Muscle layer of colon (tissue), 2 donors: Measurements from ENCODE around the gene RBP7.
A peak's percentile ranks its signal among the peaks of the same experiment; 100 is the strongest.

Experiments
- H3K27ac ChIP-seq: one replicate; pipeline ENCODE4 v1.7.0; 2013; ENCODE audit warnings: low read depth, mild to moderate bottlenecking, low read length, moderate library complexity
- H3K27me3 ChIP-seq, 2 donors: one replicate each; pipeline ENCODE4 v1.7.0; 2013; ENCODE audit warnings: low read length in 2 of 2, mild to moderate bottlenecking in 2 of 2; ENCODE audit not compliant: insufficient read depth in 2 of 2, control insufficient read depth in 1 of 2
- H3K36me3 ChIP-seq: one replicate; pipeline ENCODE4 v1.7.0; 2013; ENCODE audit warnings: mild to moderate bottlenecking, low read length; ENCODE audit not compliant: insufficient read depth
- H3K4me1 ChIP-seq: one replicate; pipeline ENCODE4 v1.7.0; 2013; ENCODE audit warnings: mild to moderate bottlenecking, low read length; ENCODE audit not compliant: insufficient read depth
- H3K4me3 ChIP-seq, 2 donors: one replicate each; pipeline ENCODE4 v1.7.0; 2013; ENCODE audit warnings: low read length in 2 of 2, low read depth in 1 of 2, mild to moderate bottlenecking in 1 of 2, moderate library complexity in 1 of 2
- H3K9ac ChIP-seq: one replicate; pipeline ENCODE4 v1.7.0; 2013; ENCODE audit warnings: low read length
- H3K9me3 ChIP-seq: one replicate; pipeline ENCODE4 v1.7.0; 2013; ENCODE audit warnings: mild to moderate bottlenecking, low read length
- donor health status: abdominal sarcoma.
- donor health status: Adenocarcinoma of cecum.

The RBP7 gene

GRCh38 chr1:9996624-9997582 lies at the start of gene RBP7:
TSS of gene RBP7 (plus strand) at chr1:9997228. CDS start at chr1:9997259, 31 bp downstream.
- H3K36me3 ChIP-seq: no peaks in the 10 kb centered on the region
- no peak within 1 kb of the TSS for H3K9ac ChIP-seq
- H3K9me3 ChIP-seq: no peaks in the 10 kb centered on the region
- H3K27ac ChIP-seq: no peak within 1 kb of the TSS
- no peaks in the 10 kb centered on the region for H3K4me1 ChIP-seq
- H3K27me3 ChIP-seq: peaks cover 0 to 22% of the 10 kb centered on the region in 2 donors
- H3K4me3 ChIP-seq: peak within 1 kb of the TSS; percentile 27 to 36

GRCh38 chr1:9957726-9958125 lies 39.3 kb upstream of the RBP7 start:
- Histone ChIP-seq H3K36me3 (no peaks in the 10 kb centered on the region), H3K4me1 (no peaks in the 10 kb centered on the region), H3K27me3 (no peaks in the 10 kb centered on the region), H3K9me3 (no peaks in the 10 kb centered on the region), H3K27ac (no peak overlapping the region), H3K4me3 (no peak overlapping the region), H3K9ac (no peak overlapping the region)

GRCh38 chr1:9960011-9960410 lies 37.0 kb upstream of the RBP7 start:
- no peaks in the 10 kb centered on the region for H3K4me1 ChIP-seq

GRCh38 chr1:9960706-9961562 lies 36.1 kb upstream of the RBP7 start:
- Histone ChIP-seq H3K36me3 (no peaks in the 10 kb centered on the region), H3K4me1 (no peaks in the 10 kb centered on the region), H3K9me3 (no peaks in the 10 kb centered on the region), H3K4me3 (no peak overlapping the region), H3K9ac (no peak overlapping the region), H3K27me3 (no peaks in the 10 kb centered on the region), H3K27ac (no peak overlapping the region)

More at GRCh38 chr1:9960011-9960410, 37.0 kb upstream of the RBP7 start:
- no peaks in the 10 kb centered on the region for H3K9me3 ChIP-seq
- H3K27ac ChIP-seq: no peak overlapping the region
- no peaks in the 10 kb centered on the region for H3K27me3 ChIP-seq
- H3K36me3 ChIP-seq: no peaks in the 10 kb centered on the region
- H3K9ac ChIP-seq: no peak overlapping the region
- H3K4me3 ChIP-seq: no peak overlapping the region

GRCh38 chr1:9984253-9984652 lies 12.8 kb upstream of the RBP7 start:
- peaks cover 12% of the 10 kb centered on the region for H3K36me3 ChIP-seq
- no peak overlapping the region for H3K27ac ChIP-seq
- no peak overlapping the region for H3K4me3 ChIP-seq
- H3K4me1 ChIP-seq: no peaks in the 10 kb centered on the region
- H3K9me3 ChIP-seq: no peaks in the 10 kb centered on the region
- no peak overlapping the region for H3K9ac ChIP-seq
- no peaks in the 10 kb centered on the region for H3K27me3 ChIP-seq

- no peaks in the 10 kb centered on the region for H3K27me3 ChIP-seq
- no peaks in the 10 kb centered on the region for H3K4me1 ChIP-seq
- no peaks in the 10 kb centered on the region for H3K9me3 ChIP-seq
- peaks cover 12% of the 10 kb centered on the region for H3K36me3 ChIP-seq
- H3K27ac ChIP-seq: no peak overlapping the region
- no peak overlapping the region for H3K4me3 ChIP-seq
- no peak overlapping the region for H3K9ac ChIP-seq
These were observed 12.0 kb upstream of the RBP7 start for GRCh38 chr1:9985001-9985400.

- no peak overlapping the region for H3K27ac ChIP-seq
- H3K9ac ChIP-seq: no peak overlapping the region
- no peak overlapping the region for H3K4me3 ChIP-seq
- no peaks in the 10 kb centered on the region for H3K9me3 ChIP-seq
- no peaks in the 10 kb centered on the region for H3K36me3 ChIP-seq
- H3K27me3 ChIP-seq: no peaks in the 10 kb centered on the region
- H3K4me1 ChIP-seq: no peaks in the 10 kb centered on the region
These were observed 7.3 kb upstream of the RBP7 start for GRCh38 chr1:9989773-9990172.

GRCh38 chr1:9990944-9991343 lies 6.1 kb upstream of the RBP7 start:
- Histone ChIP-seq H3K27ac (no peak overlapping the region), H3K27me3 (no peaks in the 10 kb centered on the region), H3K4me1 (no peaks in the 10 kb centered on the region), H3K4me3 (no peak overlapping the region), H3K9ac (no peak overlapping the region), H3K9me3 (no peaks in the 10 kb centered on the region), H3K36me3 (no peaks in the 10 kb centered on the region)

- Histone ChIP-seq H3K4me3 (no peak overlapping the region), H3K36me3 (no peaks in the 10 kb centered on the region), H3K9ac (no peak overlapping the region), H3K9me3 (no peaks in the 10 kb centered on the region), H3K4me1 (no peaks in the 10 kb centered on the region), H3K27ac (no peak overlapping the region), H3K27me3 (peaks cover 0 to 12% of the 10 kb centered on the region in 2 donors)
These were observed 4.1 kb upstream of the RBP7 start for GRCh38 chr1:9992910-9993309.

GRCh38 chr1:9993561-9994075 lies 3.4 kb upstream of the RBP7 start:
- Histone ChIP-seq H3K27me3 (peaks cover 0 to 18% of the 10 kb centered on the region in 2 donors), H3K27ac (no peak overlapping the region), H3K4me1 (no peaks in the 10 kb centered on the region), H3K36me3 (no peaks in the 10 kb centered on the region), H3K9me3 (no peaks in the 10 kb centered on the region), H3K9ac (no peak overlapping the region), H3K4me3 (no peak overlapping the region)

- no peaks in the 10 kb centered on the region for H3K36me3 ChIP-seq
- H3K4me3 ChIP-seq: no peak overlapping the region
- H3K9ac ChIP-seq: no peak overlapping the region
- no peaks in the 10 kb centered on the region for H3K9me3 ChIP-seq
- no peak overlapping the region for H3K27ac ChIP-seq
- H3K4me1 ChIP-seq: no peaks in the 10 kb centered on the region
- peaks cover 0 to 22% of the 10 kb centered on the region in 2 donors for H3K27me3 ChIP-seq
These were observed 4.1 kb downstream of the RBP7 start for GRCh38 chr1:10001016-10001665.
